GM23338 (cell line): ENCODE data around the gene EXOC3. TPM values are rescaled to one million over a fixed set of nuclear protein-coding genes. Genes with fewer than 3 reads are reported as not detected.

Source experiments
- ATAC-seq: fragments of 200-7000 bp; cut with Tn5 transposase; 3 replicates; pipeline ENCODE4 v1.9.1; 2020
- DNase-seq: peaks from one replicate; pipeline ENCODE4 v3.0.0-alpha.2; 2015; ENCODE audit warnings: low spot score
- H2AFZ ChIP-seq: fragments of 200-600 bp; sonication (generic); 2 replicates; pipeline ENCODE4 v1.8.0; 2016; ENCODE audit warnings: antibody characterized with exemption, mild to moderate bottlenecking, moderate library complexity
- H3F3A ChIP-seq: fragments of 200-600 bp; sonication (generic); replicated peaks from 2 replicates; pipeline ENCODE4 v1.8.0; 2017; ENCODE audit warnings: antibody characterized with exemption, mixed run types, low read depth
- H3K27ac ChIP-seq: fragments of 200-600 bp; sonication (generic); 2 replicates; pipeline ENCODE4 v1.6.1; 2016; ENCODE audit warnings: low read depth
- H3K27me3 ChIP-seq: fragments of 200-600 bp; sonication (generic); 2 replicates; pipeline ENCODE4 v1.8.0; 2016; ENCODE audit warnings: mild to moderate bottlenecking, mixed run types, moderate library complexity; ENCODE audit not compliant: insufficient read depth
- H3K36me3 ChIP-seq: fragments of 200-600 bp; sonication (generic); 2 replicates; pipeline ENCODE4 v1.8.0; 2016; ENCODE audit warnings: mild to moderate bottlenecking; ENCODE audit not compliant: insufficient read depth
- H3K4me1 ChIP-seq: fragments of 200-600 bp; sonication (generic); 2 replicates; pipeline ENCODE4 v1.8.0; 2016; ENCODE audit warnings: mild to moderate bottlenecking, moderate library complexity; ENCODE audit not compliant: insufficient read depth
- H3K4me2 ChIP-seq: fragments of 200-600 bp; sonication (generic); 2 replicates; pipeline ENCODE4 v1.7.1; 2017; ENCODE audit warnings: mixed run types
- H3K4me3 ChIP-seq: fragments of 200-600 bp; sonication (generic); 2 replicates; pipeline ENCODE4 v1.6.1; 2016; ENCODE audit warnings: mixed run types
- H3K79me2 ChIP-seq: fragments of 200-600 bp; sonication (generic); replicated peaks from 2 replicates; pipeline ENCODE4 v1.8.0; 2017; ENCODE audit warnings: mild to moderate bottlenecking; ENCODE audit not compliant: insufficient read depth
- H3K9me2 ChIP-seq: fragments of 200-600 bp; sonication (generic); 2 replicates; pipeline ENCODE4 v1.8.0; 2017; ENCODE audit not compliant: insufficient read depth
- H4K20me1 ChIP-seq: fragments of 200-600 bp; sonication (generic); replicated peaks from 2 replicates; pipeline ENCODE4 v1.8.0; 2017; ENCODE audit warnings: mild to moderate bottlenecking; ENCODE audit not compliant: insufficient read depth
- H3K27ac Mint-ChIP-seq: 2 replicates; pipeline ENCODE4 v1.8.0; 2020; ENCODE audit warnings: inconsistent platforms, mild to moderate bottlenecking, moderate library complexity, mixed read lengths
- H3K27me3 Mint-ChIP-seq: 3 replicates; pipeline ENCODE4 v1.8.0; 2022; ENCODE audit warnings: low read depth, mild to moderate bottlenecking, moderate library complexity, mixed read lengths, inconsistent platforms; ENCODE audit not compliant: insufficient read depth, poor library complexity
- H3K36me3 Mint-ChIP-seq: 3 replicates; pipeline ENCODE4 v1.8.0; 2021; ENCODE audit warnings: low read depth, mild to moderate bottlenecking, inconsistent platforms, moderate library complexity, mixed read lengths
- H3K4me1 Mint-ChIP-seq: 3 replicates; pipeline ENCODE4 v1.8.0; 2020; ENCODE audit warnings: mild to moderate bottlenecking, inconsistent platforms, mixed read lengths
- H3K4me3 Mint-ChIP-seq: 3 replicates; pipeline ENCODE4 v1.8.0; 2021; ENCODE audit warnings: moderate library complexity, mild to moderate bottlenecking, inconsistent platforms, mixed read lengths
- H3K9me3 Mint-ChIP-seq: 3 replicates; pipeline ENCODE4 v1.8.0; 2020; ENCODE audit warnings: moderate library complexity, mild to moderate bottlenecking, inconsistent platforms, mixed read lengths
- CREB1 ChIP-seq: fragments of 250-450 bp; sonication (Bioruptor Pico); IDR thresholded peaks from 2 replicates; pipeline ENCODE4 v1.5.0; 2020; ENCODE audit warnings: low read depth, mild to moderate bottlenecking, moderate library complexity
- ETS1 ChIP-seq: IDR thresholded peaks from 2 replicates; pipeline ENCODE4 v1.6.1; 2016; ENCODE audit warnings: antibody characterized with exemption
- EZH2 ChIP-seq: fragments of 200-600 bp; sonication (generic); IDR thresholded peaks from one replicate; pipeline ENCODE4 v1.8.0; 2017; ENCODE audit warnings: antibody characterized with exemption, mild to moderate bottlenecking, low read depth; ENCODE audit not compliant: unreplicated experiment
- EZH2phosphoT487 ChIP-seq: fragments of 200-600 bp; sonication (generic); IDR thresholded peaks from one replicate; pipeline ENCODE4 v1.8.1; 2018; ENCODE audit warnings: antibody characterized with exemption; ENCODE audit not compliant: unreplicated experiment
- JUNB ChIP-seq: IDR thresholded peaks from one replicate; pipeline ENCODE4 v1.6.1; 2016; ENCODE audit warnings: antibody characterized with exemption; ENCODE audit not compliant: unreplicated experiment
- NANOG ChIP-seq: IDR thresholded peaks from 2 replicates; pipeline ENCODE4 v1.6.1; 2016; ENCODE audit warnings: antibody characterized with exemption, borderline replicate concordance
- POLR2AphosphoS5 ChIP-seq: IDR thresholded peaks from 2 replicates; pipeline ENCODE4 v1.6.1; 2016; ENCODE audit warnings: antibody characterized with exemption, low read depth
- REST ChIP-seq: IDR thresholded peaks from one replicate; pipeline ENCODE4 v1.6.1; 2018; ENCODE audit warnings: antibody characterized with exemption; ENCODE audit not compliant: unreplicated experiment
- STAT1 ChIP-seq: IDR thresholded peaks from one replicate; pipeline ENCODE4 v1.6.1; 2016; ENCODE audit warnings: antibody characterized with exemption; ENCODE audit not compliant: unreplicated experiment
- ZNF114 ChIP-seq: fragments of 250-450 bp; sonication (Bioruptor Pico); IDR thresholded peaks from 2 replicates; pipeline ENCODE4 v1.5.0; 2020; ENCODE audit warnings: mild to moderate bottlenecking, moderate library complexity
- ZNF331 ChIP-seq: fragments of 250-450 bp; sonication (Bioruptor Pico); IDR thresholded peaks from 2 replicates; pipeline ENCODE4 v1.5.0; 2020; ENCODE audit warnings: low read depth, mild to moderate bottlenecking, moderate library complexity
- polyA plus RNA-seq: library from polyadenylated mRNA; unstranded; fragments of >200 nt; fragmentation: Nextera tagmentation; extraction: Ambion mirVana; gene quantifications from 2 replicates; pipeline ENCODE4 v1.2.1, GENCODE V29; 2016
- total RNA-seq: library from RNA; depleted of rRNA; stranded (reverse); fragments of >200 nt; shearing (Covaris generic); gene quantifications from 2 replicates; pipeline ENCODE4 v1.2.3, GENCODE V29; 2014
- TF ChIP-seq, protein P1 (sequence below), 2 experiments: fragments of 200-600 bp in 1 of 2; sonication (generic) in 1 of 2; conservative IDR thresholded peaks; 2 replicates each; pipeline versions ENCODE4 v1.5.1 to v1.6.1; 2016 to 2017; ENCODE audit warnings: antibody characterized with exemption in 2 of 2, low read depth in 2 of 2, mild to moderate bottlenecking in 2 of 2, moderate library complexity in 1 of 2
- TF ChIP-seq, protein P2 (sequence below): fragments of 250-450 bp; sonication (Bioruptor Pico); IDR thresholded peaks from 2 replicates; pipeline ENCODE4 v1.5.0; 2020; ENCODE audit warnings: mild to moderate bottlenecking, moderate library complexity

EXOC3 gene
- total and polyA plus RNA-seq, 2 experiments from 2014 or later = 13.4 to 31.6 TPM

GRCh38 chr5:483011-483410, 40.0 kb downstream of the EXOC3 start:
- Histone ChIP-seq H2AFZ (no peak overlapping the region), H3K4me3 (no peak overlapping the region), H3K36me3 (no peaks in the 10 kb centered on the region), H3K79me2 (no peaks in the 10 kb centered on the region), H3K27me3 (no peaks in the 10 kb centered on the region), H3K9me2 (no peaks in the 10 kb centered on the region), H3F3A (no peaks in the 10 kb centered on the region), H4K20me1 (no peaks in the 10 kb centered on the region), H3K4me2 (no peak overlapping the region), H3K4me1 (no peaks in the 10 kb centered on the region), H3K27ac (no peak overlapping the region)
- H3K36me3 Mint-ChIP-seq = no peaks in the 10 kb centered on the region
- peaks cover 10% of the 10 kb centered on the region for H3K27me3 Mint-ChIP-seq
- DNase-seq = no peak
- no peaks in the 10 kb centered on the region for H3K9me3 Mint-ChIP-seq
- H3K27ac Mint-ChIP-seq = no peak overlapping the region
- no peak; the same call in 2 of the 3 replicates for ATAC-seq
- no peaks in the 10 kb centered on the region for H3K4me1 Mint-ChIP-seq
- no peak overlapping the region for H3K4me3 Mint-ChIP-seq
- TF ChIP-seq NANOG = no peak
- TF ChIP-seq JUNB = no peak
- TF ChIP-seq STAT1 = no peak
- no peak for TF ChIP-seq POLR2AphosphoS5
- TF ChIP-seq ZNF114 = no peak
- TF ChIP-seq ETS1 = no peak
- no peak for TF ChIP-seq REST
- no peak for TF ChIP-seq EZH2
- TF ChIP-seq, protein P1, sequence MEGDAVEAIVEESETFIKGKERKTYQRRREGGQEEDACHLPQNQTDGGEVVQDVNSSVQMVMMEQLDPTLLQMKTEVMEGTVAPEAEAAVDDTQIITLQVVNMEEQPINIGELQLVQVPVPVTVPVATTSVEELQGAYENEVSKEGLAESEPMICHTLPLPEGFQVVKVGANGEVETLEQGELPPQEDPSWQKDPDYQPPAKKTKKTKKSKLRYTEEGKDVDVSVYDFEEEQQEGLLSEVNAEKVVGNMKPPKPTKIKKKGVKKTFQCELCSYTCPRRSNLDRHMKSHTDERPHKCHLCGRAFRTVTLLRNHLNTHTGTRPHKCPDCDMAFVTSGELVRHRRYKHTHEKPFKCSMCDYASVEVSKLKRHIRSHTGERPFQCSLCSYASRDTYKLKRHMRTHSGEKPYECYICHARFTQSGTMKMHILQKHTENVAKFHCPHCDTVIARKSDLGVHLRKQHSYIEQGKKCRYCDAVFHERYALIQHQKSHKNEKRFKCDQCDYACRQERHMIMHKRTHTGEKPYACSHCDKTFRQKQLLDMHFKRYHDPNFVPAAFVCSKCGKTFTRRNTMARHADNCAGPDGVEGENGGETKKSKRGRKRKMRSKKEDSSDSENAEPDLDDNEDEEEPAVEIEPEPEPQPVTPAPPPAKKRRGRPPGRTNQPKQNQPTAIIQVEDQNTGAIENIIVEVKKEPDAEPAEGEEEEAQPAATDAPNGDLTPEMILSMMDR (conservative IDR thresholded peaks at IDR 0.05; ENCODE audit: low read depth in 2 of 2) = no peak
- no peak for TF ChIP-seq EZH2phosphoT487
- TF ChIP-seq, protein P2, sequence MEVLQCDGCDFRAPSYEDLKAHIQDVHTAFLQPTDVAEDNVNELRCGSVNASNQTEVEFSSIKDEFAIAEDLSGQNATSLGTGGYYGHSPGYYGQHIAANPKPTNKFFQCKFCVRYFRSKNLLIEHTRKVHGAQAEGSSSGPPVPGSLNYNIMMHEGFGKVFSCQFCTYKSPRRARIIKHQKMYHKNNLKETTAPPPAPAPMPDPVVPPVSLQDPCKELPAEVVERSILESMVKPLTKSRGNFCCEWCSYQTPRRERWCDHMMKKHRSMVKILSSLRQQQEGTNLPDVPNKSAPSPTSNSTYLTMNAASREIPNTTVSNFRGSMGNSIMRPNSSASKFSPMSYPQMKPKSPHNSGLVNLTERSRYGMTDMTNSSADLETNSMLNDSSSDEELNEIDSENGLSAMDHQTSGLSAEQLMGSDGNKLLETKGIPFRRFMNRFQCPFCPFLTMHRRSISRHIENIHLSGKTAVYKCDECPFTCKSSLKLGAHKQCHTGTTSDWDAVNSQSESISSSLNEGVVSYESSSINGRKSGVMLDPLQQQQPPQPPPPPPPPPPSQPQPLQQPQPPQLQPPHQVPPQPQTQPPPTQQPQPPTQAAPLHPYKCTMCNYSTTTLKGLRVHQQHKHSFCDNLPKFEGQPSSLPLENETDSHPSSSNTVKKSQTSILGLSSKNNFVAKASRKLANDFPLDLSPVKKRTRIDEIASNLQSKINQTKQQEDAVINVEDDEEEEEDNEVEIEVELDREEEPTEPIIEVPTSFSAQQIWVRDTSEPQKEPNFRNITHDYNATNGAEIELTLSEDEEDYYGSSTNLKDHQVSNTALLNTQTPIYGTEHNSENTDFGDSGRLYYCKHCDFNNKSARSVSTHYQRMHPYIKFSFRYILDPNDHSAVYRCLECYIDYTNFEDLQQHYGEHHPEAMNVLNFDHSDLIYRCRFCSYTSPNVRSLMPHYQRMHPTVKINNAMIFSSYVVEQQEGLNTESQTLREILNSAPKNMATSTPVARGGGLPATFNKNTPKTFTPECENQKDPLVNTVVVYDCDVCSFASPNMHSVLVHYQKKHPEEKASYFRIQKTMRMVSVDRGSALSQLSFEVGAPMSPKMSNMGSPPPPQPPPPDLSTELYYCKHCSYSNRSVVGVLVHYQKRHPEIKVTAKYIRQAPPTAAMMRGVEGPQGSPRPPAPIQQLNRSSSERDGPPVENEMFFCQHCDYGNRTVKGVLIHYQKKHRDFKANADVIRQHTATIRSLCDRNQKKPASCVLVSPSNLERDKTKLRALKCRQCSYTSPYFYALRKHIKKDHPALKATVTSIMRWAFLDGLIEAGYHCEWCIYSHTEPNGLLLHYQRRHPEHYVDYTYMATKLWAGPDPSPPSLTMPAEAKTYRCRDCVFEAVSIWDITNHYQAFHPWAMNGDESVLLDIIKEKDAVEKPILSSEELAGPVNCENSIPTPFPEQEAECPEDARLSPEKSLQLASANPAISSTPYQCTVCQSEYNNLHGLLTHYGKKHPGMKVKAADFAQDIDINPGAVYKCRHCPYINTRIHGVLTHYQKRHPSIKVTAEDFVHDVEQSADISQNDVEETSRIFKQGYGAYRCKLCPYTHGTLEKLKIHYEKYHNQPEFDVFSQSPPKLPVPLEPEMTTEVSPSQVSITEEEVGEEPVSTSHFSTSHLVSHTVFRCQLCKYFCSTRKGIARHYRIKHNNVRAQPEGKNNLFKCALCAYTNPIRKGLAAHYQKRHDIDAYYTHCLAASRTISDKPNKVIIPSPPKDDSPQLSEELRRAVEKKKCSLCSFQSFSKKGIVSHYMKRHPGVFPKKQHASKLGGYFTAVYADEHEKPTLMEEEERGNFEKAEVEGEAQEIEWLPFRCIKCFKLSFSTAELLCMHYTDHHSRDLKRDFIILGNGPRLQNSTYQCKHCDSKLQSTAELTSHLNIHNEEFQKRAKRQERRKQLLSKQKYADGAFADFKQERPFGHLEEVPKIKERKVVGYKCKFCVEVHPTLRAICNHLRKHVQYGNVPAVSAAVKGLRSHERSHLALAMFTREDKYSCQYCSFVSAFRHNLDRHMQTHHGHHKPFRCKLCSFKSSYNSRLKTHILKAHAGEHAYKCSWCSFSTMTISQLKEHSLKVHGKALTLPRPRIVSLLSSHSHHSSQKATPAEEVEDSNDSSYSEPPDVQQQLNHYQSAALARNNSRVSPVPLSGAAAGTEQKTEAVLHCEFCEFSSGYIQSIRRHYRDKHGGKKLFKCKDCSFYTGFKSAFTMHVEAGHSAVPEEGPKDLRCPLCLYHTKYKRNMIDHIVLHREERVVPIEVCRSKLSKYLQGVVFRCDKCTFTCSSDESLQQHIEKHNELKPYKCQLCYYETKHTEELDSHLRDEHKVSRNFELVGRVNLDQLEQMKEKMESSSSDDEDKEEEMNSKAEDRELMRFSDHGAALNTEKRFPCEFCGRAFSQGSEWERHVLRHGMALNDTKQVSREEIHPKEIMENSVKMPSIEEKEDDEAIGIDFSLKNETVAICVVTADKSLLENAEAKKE (CRISPR knock-in tag) = no peak
- TF ChIP-seq ZNF331 (CRISPR knock-in tag) = no peak
- TF ChIP-seq CREB1 (CRISPR knock-in tag) = no peak
